A172 (cell line): ENCODE measurements around the gene S100P. TPM values are rescaled to one million over a fixed set of nuclear protein-coding genes. Genes with fewer than 3 reads are reported as not detected.

Experiments used
- DNase-seq: peaks from one replicate; pipeline ENCODE4 v3.0.0-alpha.2; 2015; ENCODE audit warnings: low spot score
- total RNA-seq: library from RNA; depleted of rRNA; stranded (reverse); fragments of >200 nt; shearing (Covaris generic); gene quantifications from 2 replicates; pipeline ENCODE4 v1.2.3, GENCODE V29; 2014

Gene S100P
- total RNA-seq, 1 experiment from 2014 or later, result not detected

- DNase-seq, result no peak
Measured at GRCh38 chr4:6697131-6697530, 3.5 kb downstream of the S100P start.

- DNase-seq, result no peak
Measured at GRCh38 chr4:6699388-6699787, 5.7 kb downstream of the S100P start.

- DNase-seq, result no peak
Measured at GRCh38 chr4:6699903-6700302, 6.2 kb downstream of the S100P start.

GRCh38 chr4:6701371-6701770 is 7.7 kb downstream of the S100P start:
- no peak for DNase-seq

- DNase-seq, result no peak
Measured at GRCh38 chr4:6702761-6703160, 9.1 kb downstream of the S100P start.

GRCh38 chr4:6703786-6704185 is 10.1 kb downstream of the S100P start:
- no peak for DNase-seq

DNA sequence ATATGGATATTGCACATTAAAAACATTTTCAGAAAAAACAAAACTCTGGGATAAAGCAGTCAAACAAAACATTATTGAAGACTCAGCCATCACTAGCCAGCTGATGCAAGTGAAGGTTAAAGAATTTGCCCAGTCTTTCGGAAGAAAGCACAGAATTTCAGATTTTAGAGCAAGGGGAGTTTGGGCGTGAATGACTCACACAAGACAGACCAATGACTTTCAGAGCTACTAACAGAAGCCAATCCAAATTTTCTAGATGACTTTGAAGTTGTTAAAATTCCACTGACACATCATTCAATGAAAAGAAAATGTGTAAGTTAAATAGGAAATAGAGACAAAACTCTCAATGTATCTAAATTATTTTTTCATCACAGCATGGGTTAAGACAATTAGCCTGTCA is 12.0 kb downstream of the S100P start:
- no peak for DNase-seq

DNA sequence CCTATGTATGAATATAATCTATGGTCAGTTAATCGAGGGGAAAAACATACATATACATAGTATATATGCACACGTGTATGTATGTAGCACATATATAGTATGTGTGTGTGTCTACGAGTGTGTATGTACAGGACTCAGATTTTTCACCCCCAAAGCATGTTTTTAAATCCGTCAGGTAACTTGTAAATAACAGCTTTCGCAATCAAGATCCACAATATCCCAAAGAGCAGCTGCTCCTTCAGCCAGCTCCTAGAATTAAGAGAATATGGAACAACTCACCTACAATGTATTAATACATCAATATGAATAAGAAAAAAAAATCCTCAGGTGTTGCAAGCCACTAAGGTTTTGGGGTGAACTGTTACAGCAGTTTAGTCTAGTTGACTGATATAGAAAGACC is 12.5 kb downstream of the S100P start:
- DNase-seq, result no peak

- peak; percentile 89 for DNase-seq
Measured at GRCh38 chr4:6709230-6710114, 15.8 kb downstream of the S100P start, which contains the start of gene MRFAP1L1. MRFAP1L1 (minus strand) TSS chr4:6709865; CDS start chr4:6709629, 236 bp downstream.

DNA sequence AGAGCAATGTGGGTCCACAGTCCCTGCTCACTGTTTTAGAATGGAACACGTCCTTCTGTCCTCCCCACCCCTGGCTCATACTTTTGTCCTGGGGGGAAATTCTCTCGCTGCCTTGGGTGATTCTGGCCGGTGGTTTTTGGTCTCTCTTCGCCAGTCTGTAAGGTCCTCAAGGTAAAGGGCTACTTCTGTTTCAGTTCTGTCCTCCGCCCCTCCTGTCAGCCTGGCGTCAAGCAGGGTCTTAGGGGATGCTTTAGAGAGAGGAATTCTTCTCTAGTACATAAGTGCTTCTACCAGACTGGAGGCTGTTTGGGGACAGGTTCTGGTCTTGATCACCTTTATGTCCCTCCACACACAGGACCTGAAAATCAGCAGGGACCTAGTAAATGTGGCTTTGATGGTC is 16.6 kb downstream of the S100P start:
- no peak for DNase-seq

- DNase-seq, result no peak
Measured at GRCh38 chr4:6710996-6711395, 17.3 kb downstream of the S100P start.

DNA sequence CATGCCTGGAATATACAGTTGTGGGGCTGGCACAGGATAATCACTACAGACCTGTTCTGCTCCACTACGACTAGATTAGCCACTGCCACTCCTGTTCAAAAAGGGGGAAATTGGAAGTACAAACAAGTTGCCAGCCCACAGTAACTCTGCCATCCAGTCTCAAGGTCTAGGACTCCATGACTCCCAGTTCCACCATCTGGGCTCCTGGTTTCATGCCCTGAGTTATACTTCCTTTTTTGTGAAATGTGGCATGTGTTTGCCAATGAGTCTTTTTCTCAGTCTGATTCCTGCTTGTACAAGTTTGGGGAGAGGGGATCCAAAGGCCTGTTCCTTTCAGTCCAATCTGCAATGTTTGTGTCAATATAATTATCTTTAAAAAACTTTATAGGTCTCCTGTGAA is 21.3 kb downstream of the S100P start:
- no peak for DNase-seq

DNA sequence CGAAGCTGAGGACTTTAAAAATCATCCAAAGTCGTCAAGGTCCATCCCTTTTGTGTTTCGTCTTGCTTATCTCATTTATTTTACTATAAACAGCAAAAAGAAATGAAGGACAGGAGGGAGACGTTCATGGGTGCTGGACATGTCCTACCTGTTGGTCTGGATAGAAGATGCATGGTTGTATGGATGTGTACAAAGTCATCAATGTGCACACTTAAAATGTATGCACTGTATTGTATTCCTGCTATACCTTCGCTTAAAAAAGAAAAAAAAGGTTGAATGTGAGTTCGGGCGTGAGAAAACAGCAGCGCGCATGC is 22.0 kb downstream of the S100P start:
- DNase-seq, result no peak

GRCh38 chr4:6716018-6716911 is 22.6 kb downstream of the S100P start, which contains the start of gene BLOC1S4:
BLOC1S4 (plus strand) TSS chr4:6716174; CDS start chr4:6716210, 36 bp downstream.
- peak; percentile 65 for DNase-seq

DNA sequence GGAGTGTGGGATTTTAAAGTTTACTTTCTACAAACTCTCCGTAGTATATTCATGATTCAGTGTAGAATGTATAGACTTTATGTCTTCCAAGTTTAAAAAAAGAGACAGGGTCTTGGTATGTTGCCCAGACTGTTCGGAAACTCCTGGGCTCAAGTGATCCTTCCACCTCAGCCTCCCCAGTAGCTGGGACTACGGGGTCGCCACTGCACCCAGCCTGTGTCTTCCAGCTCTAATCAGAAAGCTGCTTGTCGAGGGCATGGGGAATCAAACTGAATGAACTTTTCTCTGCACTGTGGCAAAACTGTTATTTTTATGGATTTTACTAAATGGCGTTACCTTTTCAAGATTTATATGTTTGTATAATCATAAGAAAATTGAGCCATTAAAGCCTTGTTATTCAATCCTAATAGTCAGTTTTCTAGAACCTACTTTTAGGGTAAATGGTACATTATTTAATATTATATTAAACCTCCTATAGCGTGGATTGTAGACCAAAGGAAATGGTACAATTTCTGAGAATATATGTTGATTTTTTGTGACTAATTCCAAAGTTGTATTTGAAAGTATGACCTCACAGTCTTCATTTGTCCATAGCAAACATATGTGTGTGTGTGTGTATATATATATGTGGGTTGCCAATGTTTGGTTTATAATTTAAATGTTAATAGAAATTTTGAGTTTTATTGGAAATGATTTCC is 23.4 kb downstream of the S100P start:
- DNase-seq, result no peak

- no peak for DNase-seq
Measured at GRCh38 chr4:6718932-6719610, 25.4 kb downstream of the S100P start.

- no peak for DNase-seq
Measured at GRCh38 chr4:6719611-6720179, 26.0 kb downstream of the S100P start.

DNA sequence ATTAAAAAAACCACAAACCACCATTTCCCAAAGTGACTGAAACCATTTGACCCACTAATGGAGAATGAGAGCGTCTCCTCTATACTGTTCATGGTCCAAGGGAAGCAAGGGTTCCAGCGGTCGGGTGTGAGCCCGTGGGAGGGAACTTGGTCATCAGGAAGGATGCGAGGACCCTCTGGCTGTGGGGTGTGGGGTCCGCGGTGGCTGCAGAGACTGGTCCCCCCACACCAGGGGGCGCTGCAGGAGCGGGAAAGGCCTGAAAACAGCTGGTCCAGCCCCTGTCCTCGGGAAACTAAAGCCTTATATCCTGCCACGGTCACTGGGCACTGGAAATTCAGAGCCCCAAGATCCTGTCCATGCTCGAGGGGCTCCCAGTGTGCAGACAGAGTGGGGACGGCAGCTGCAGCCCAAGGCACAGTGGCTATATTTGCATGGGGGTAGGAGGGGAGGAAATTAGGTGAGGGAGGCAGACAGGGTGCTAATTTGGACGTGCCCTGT is 26.6 kb downstream of the S100P start:
- peak; percentile 63 for DNase-seq

DNA sequence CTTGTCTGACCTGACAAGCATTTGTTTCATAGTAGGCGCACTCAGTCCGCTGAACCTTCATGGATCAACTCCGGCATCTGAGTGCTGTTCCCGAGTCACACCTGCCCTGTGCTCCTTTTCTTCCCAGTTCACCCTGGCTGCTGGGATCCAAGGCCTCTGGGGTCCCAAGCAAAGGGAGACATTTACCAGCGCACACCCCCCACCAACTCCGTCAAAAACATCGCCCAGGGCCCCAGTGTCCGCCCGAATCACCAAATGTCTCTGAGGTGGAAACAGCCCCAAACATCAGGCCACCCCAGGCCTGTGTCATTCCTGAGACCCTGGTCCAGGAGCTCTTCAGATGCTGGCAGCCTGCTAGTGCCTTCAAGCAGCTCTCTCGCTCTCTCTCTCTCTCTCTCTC is 27.4 kb downstream of the S100P start:
- no peak for DNase-seq

DNA sequence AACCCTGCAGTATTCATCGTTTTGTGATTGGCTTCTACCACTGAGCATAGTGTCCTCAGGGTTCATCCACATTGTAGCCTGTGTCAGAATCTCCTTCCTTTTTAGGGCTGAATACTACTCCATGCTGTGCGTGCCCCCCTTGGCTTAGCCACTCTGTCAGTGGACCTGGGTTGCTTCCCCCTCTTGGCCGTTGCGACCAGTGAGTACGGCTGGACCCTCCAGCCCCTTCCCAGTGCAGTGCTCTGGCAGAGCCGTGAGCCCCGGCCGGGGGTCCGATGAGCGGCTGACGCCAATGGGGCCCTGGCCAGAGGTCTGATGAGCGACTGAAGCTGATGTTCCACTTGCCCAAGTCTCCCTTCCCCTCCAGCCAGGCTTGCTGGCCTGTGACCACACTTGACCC is 29.2 kb downstream of the S100P start:
- no peak for DNase-seq

DNA sequence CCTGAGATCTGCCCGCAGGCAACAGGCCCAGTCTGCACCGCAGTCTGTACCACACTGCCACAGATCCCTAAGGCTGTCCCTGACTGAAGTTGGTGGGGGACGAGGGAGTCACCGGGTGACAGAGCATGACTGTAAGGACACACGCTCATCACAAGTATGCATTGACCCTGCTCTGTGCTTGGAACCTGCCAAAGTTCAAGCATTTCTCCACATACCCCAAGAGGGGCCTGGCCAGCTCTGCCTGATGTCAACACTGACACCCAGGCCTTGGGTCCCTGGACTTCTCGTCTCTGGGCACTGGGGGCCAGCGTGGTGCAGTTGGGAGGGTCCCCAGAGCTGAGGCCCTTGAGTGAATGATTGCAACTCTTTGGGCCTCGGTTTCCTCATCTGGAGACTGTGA is 30.2 kb downstream of the S100P start:
- DNase-seq, result no peak
